T-cell (primary cell): ENCODE data around the gene GUCA2A. TPM values are rescaled to one million over a fixed set of nuclear protein-coding genes. Genes with fewer than 3 reads are reported as not detected.

ENCODE experiments used
- ATAC-seq, 4 experiments: fragments of 200-7000 bp in 3 of 4; fragments of 150-1000 bp in 1 of 4; cut with Tn5 transposase; replicated peaks in 1 of 4; 1 replicate in 3 of 4; 2 replicates in 1 of 4; pipeline ENCODE4 v1.10.0; 2021; ENCODE audit warnings: moderate library complexity in 3 of 4, mild to moderate bottlenecking in 2 of 4, moderate number of reproducible peaks in 1 of 4
- CTCF ChIA-PET, 2 donors: fragments of 300-600 bp; sonication (Branson Sonifier 250); formaldehyde crosslinking; loops; one replicate each; lab custom pipeline; 2022; ENCODE audit warnings: antibody characterized with exemption in 2 of 2; lab: Charles Lee
- POLR2A ChIA-PET, 2 donors: fragments of 300-600 bp; sonication (Branson Sonifier 250); formaldehyde crosslinking; loops; one replicate each; lab custom pipeline; 2022; ENCODE audit warnings: antibody characterized with exemption in 2 of 2; lab: Charles Lee
- DNase-seq, 35 experiments: peaks; one replicate each; pipeline versions ENCODE4 v3.0.0 to v3.0.0-alpha.2; 2013 to 2023
- H3K27ac ChIP-seq: one replicate; pipeline ENCODE4 v1.5.1; 2013; ENCODE audit warnings: low read length
- H3K27me3 ChIP-seq, 2 experiments: replicated peaks in 1 of 2; 1 replicate in 1 of 2; 2 replicates in 1 of 2; pipeline versions ENCODE4 v1.6.1 to v1.7.0; 2013; ENCODE audit warnings: low read length in 1 of 2, mixed read lengths in 1 of 2; ENCODE audit not compliant: control insufficient read depth in 2 of 2, insufficient read depth in 2 of 2; ENCODE audit errors: extremely low read depth in 1 of 2
- H3K36me3 ChIP-seq, 2 donors: 1 replicate in 1 of 2; 2 replicates in 1 of 2; pipeline versions ENCODE4 v1.6.1 to v1.7.0; 2013; ENCODE audit warnings: low read length in 1 of 2; ENCODE audit not compliant: control insufficient read depth in 2 of 2, insufficient read depth in 1 of 2; ENCODE audit errors: extremely low read depth in 1 of 2
- H3K4me1 ChIP-seq, 2 experiments: 1 replicate in 1 of 2; 2 replicates in 1 of 2; pipeline versions ENCODE4 v1.6.1 to v1.7.0; 2013; ENCODE audit warnings: low read length in 2 of 2, mixed read lengths in 1 of 2; ENCODE audit not compliant: insufficient read depth in 2 of 2, control insufficient read depth in 1 of 2; ENCODE audit errors: extremely low read depth in 1 of 2
- H3K4me3 ChIP-seq, 2 donors: 1 replicate in 1 of 2; 2 replicates in 1 of 2; pipeline versions ENCODE4 v1.5.1 to v1.7.0; 2013; ENCODE audit warnings: mild to moderate bottlenecking in 2 of 2, low read length in 1 of 2, moderate library complexity in 1 of 2; ENCODE audit not compliant: control insufficient read depth in 1 of 2; ENCODE audit errors: extremely low read depth in 1 of 2
- H3K9me3 ChIP-seq: 2 replicates; pipeline ENCODE4 v1.7.0; 2013
- H3K27ac Mint-ChIP-seq, 2 donors: one replicate each; pipeline ENCODE4 v1.8.0; 2020 to 2021; ENCODE audit warnings: mild to moderate bottlenecking in 2 of 2, mixed read lengths in 2 of 2
- H3K27me3 Mint-ChIP-seq, 2 donors: one replicate each; pipeline ENCODE4 v1.8.0; 2021 to 2022; ENCODE audit warnings: mixed read lengths in 2 of 2
- H3K36me3 Mint-ChIP-seq: one replicate; pipeline ENCODE4 v1.8.0; 2021; ENCODE audit warnings: mixed read lengths
- H3K4me1 Mint-ChIP-seq, 3 donors: one replicate each; pipeline ENCODE4 v1.8.0; 2020 to 2022; ENCODE audit warnings: mixed read lengths in 3 of 3, mild to moderate bottlenecking in 1 of 3
- H3K4me3 Mint-ChIP-seq, 3 donors: one replicate each; pipeline ENCODE4 v1.8.0; 2020 to 2022; ENCODE audit warnings: mild to moderate bottlenecking in 3 of 3, mixed read lengths in 3 of 3, moderate library complexity in 3 of 3
- H3K9me3 Mint-ChIP-seq, 3 donors: one replicate each; pipeline ENCODE4 v1.8.0; 2020 to 2022; ENCODE audit warnings: mixed read lengths in 3 of 3
- WGBS: methylation state at CpG from one replicate; pipeline ENCODE4 v1.1.5; 2013; ENCODE audit warnings: missing lambda C conversion rate; ENCODE audit not compliant: insufficient coverage; 5-methylcytosine and 5-hydroxymethylcytosine counted together
- total RNA-seq, 35 experiments: library from RNA in 6 of 35; stranded (reverse) in 6 of 35; fragments of 120-200 nt in 1 of 35; gene quantifications; one replicate each; pipeline versions ENCODE4 v1.2.1 to v1.2.4 and lab custom pipeline; 2013 to 2026

The GUCA2A gene
- total RNA-seq, 5 donors from 2014 or later (not counting 1 experiment from before 2014, with no cell fraction given) = not detected

DNA sequence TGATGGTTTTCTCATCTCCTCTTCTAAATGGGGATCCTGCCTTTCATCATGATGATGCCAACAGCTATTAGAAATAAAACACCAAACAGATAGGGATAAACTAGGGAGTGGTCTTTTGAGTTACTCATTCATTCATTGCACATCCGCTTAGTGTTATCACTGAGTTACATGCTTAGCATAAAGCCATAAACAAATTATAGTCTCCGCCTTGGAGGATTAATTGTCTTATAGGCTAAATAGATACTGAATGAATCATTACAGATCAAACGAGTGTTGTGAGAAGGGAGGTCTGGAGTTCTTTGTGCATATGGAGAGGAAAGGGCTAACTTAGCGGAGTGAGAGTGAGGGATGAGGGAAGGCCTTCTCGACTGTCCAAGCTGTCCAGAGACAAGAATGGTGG, 31.2 kb downstream of the GUCA2A start:
- Mint-ChIP-seq H3K4me3 (no peak overlapping the region), H3K27ac (no peak overlapping the region), H3K9me3 (no peaks in the 10 kb centered on the region), H3K4me1 (no peaks in the 10 kb centered on the region), H3K36me3 (no peaks in the 10 kb centered on the region), H3K27me3 (peaks cover 6 to 11% of the 10 kb centered on the region in 2 donors)
- Histone ChIP-seq H3K9me3 (no peaks in the 10 kb centered on the region), H3K4me1 (no peaks in the 10 kb centered on the region), H3K36me3 (no peaks in the 10 kb centered on the region), H3K4me3 (no peak overlapping the region), H3K27me3 (peaks cover 0 to 8% of the 10 kb centered on the region in 2 experiments), H3K27ac (no peak overlapping the region)
- ATAC-seq (no peak), DNase-seq (no peak)
- ChIA-PET POLR2A (no interaction called here), CTCF (no interaction called here)
- 81% methylated on average over 3 of the region's 5 CpGs for WGBS

- WGBS = 82% methylated on average over 5 of the region's 5 CpGs
- ATAC-seq = no peak
- Mint-ChIP-seq H3K4me3 (no peak overlapping the region), H3K27me3 (peaks cover 8 to 12% of the 10 kb centered on the region in 2 donors), H3K4me1 (no peaks in the 10 kb centered on the region), H3K27ac (no peak overlapping the region), H3K9me3 (no peaks in the 10 kb centered on the region), H3K36me3 (no peaks in the 10 kb centered on the region)
- DNase-seq = no peak
- no peaks in the 10 kb centered on the region for H3K4me1 ChIP-seq
- H3K9me3 ChIP-seq = no peaks in the 10 kb centered on the region
- POLR2A ChIA-PET = no interaction called here
- H3K27me3 ChIP-seq = peaks cover 0 to 3% of the 10 kb centered on the region in 2 experiments
- H3K27ac ChIP-seq = no peak overlapping the region
- H3K4me3 ChIP-seq = no peak overlapping the region
- CTCF ChIA-PET = no interaction called here
- no peaks in the 10 kb centered on the region for H3K36me3 ChIP-seq
These were observed 34.4 kb downstream of the GUCA2A start for GRCh38 chr1:42130061-42130660.

GRCh38 chr1:42128964-42129363, 35.6 kb downstream of the GUCA2A start:
- Histone ChIP-seq H3K9me3 (no peaks in the 10 kb centered on the region), H3K27ac (no peak overlapping the region), H3K4me1 (no peaks in the 10 kb centered on the region), H3K27me3 (peaks cover 0 to 3% of the 10 kb centered on the region in 2 experiments), H3K4me3 (no peak overlapping the region), H3K36me3 (no peaks in the 10 kb centered on the region)
- no peak for ATAC-seq
- 83% methylated on average over 1 of the region's 3 CpGs for WGBS
- H3K27ac Mint-ChIP-seq = no peak overlapping the region
- peaks cover 8 to 12% of the 10 kb centered on the region in 2 donors for H3K27me3 Mint-ChIP-seq
- H3K36me3 Mint-ChIP-seq = no peaks in the 10 kb centered on the region
- H3K9me3 Mint-ChIP-seq = no peaks in the 10 kb centered on the region
- no peak for DNase-seq
- ChIA-PET POLR2A (no interaction called here), CTCF (interaction anchor here in 1 of 2 donors (0.6 kb wide), 1 partner anchor 859 kb away, joined by 3 read pairs; no protein-coding TSS in a partner anchor)
- H3K4me3 Mint-ChIP-seq = no peak overlapping the region
- no peaks in the 10 kb centered on the region for H3K4me1 Mint-ChIP-seq

DNA sequence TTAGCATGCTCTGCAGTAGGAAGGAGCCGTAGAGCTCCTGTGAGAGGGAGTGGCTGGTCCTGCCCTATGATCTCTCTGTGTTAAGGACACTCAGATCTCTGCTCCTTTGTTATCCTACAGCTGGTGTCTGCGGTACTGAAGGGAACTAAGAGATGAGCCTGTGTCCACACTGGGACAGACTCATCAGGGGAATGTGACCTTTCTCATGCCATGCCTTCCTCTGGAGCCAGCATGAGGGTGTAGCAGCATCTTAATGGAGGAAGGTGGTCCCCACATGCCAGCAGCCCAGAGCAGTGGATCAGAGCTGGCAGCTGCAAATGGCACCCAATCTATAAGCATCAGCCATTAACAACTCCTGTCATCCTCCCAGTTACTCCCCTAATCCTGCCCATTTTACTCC, 36.0 kb downstream of the GUCA2A start:
- H3K27me3 ChIP-seq = peaks cover 0 to 3% of the 10 kb centered on the region in 2 experiments
- no peak overlapping the region for H3K27ac Mint-ChIP-seq
- H3K36me3 ChIP-seq = no peaks in the 10 kb centered on the region
- WGBS = 86% methylated on average over 2 of the region's 2 CpGs
- H3K36me3 Mint-ChIP-seq = no peaks in the 10 kb centered on the region
- H3K4me3 ChIP-seq = no peak overlapping the region
- H3K27me3 Mint-ChIP-seq = peaks cover 10 to 12% of the 10 kb centered on the region in 2 donors
- no peaks in the 10 kb centered on the region for H3K9me3 Mint-ChIP-seq
- no peak overlapping the region for H3K27ac ChIP-seq
- no peak for DNase-seq
- no peak for ATAC-seq
- no peaks in the 10 kb centered on the region for H3K4me1 Mint-ChIP-seq
- CTCF ChIA-PET = interaction anchor here in 1 of 2 donors (0.6 kb wide), 1 partner anchor 859 kb away, joined by 3 read pairs; no protein-coding TSS in a partner anchor
- POLR2A ChIA-PET = no interaction called here
- no peaks in the 10 kb centered on the region for H3K9me3 ChIP-seq
- H3K4me3 Mint-ChIP-seq = no peak overlapping the region
- H3K4me1 ChIP-seq = no peaks in the 10 kb centered on the region

DNA sequence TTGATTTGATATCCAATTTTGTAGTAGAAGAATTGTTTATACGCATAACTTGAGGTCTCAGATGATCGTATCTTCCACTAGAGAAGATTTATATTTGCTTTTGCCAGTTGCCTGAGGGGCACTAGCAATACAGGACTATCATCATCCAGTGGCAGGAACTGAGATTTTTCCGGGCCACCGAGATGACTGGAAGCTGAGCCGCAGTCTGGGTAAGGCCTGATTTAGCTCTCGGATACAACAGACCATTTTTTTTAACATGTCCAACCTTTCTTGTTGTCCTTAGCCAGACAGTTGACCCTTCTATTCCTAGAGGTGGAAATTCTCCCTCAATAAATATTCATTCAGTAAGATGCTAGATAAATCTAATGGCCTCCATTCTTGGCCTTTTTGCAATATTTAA, 36.8 kb downstream of the GUCA2A start:
- H3K27ac Mint-ChIP-seq = no peak overlapping the region
- no peak overlapping the region for H3K4me3 Mint-ChIP-seq
- no peaks in the 10 kb centered on the region for H3K36me3 Mint-ChIP-seq
- ChIA-PET POLR2A (no interaction called here), CTCF (no interaction called here)
- H3K9me3 Mint-ChIP-seq = peaks cover 0 to under 1% (median 0%) of the 10 kb centered on the region in 3 donors
- ATAC-seq (no peak), DNase-seq (no peak)
- WGBS = 90% methylated on average over 2 of the region's 6 CpGs
- Histone ChIP-seq H3K4me3 (no peak overlapping the region), H3K36me3 (no peaks in the 10 kb centered on the region), H3K27me3 (peaks cover 0 to 3% of the 10 kb centered on the region in 2 experiments), H3K27ac (no peak overlapping the region), H3K4me1 (no peaks in the 10 kb centered on the region), H3K9me3 (no peaks in the 10 kb centered on the region)
- H3K4me1 Mint-ChIP-seq = no peaks in the 10 kb centered on the region
- peaks cover 10 to 12% of the 10 kb centered on the region in 2 donors for H3K27me3 Mint-ChIP-seq

DNA sequence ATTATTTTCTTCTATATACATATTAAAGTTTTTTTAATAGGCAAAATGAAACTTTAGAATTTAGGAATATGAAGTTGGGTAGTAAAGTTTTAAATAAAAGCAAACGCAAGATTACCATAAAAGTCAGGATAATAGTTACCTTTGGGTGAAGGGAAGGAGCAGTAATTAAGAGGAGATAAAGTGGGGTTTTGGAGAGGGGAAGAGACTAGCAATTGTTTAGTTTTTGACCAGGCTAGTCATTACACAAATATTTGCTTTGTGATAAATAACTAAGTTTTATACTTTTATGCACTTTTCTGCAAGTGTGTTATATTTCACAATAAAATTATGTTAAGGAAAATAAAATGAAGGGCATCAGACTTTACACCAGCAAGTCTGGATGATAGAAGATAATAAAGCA, 39.0 kb downstream of the GUCA2A start:
- no peaks in the 10 kb centered on the region for H3K9me3 ChIP-seq
- no peak overlapping the region for H3K27ac ChIP-seq
- H3K36me3 Mint-ChIP-seq = no peaks in the 10 kb centered on the region
- no peaks in the 10 kb centered on the region for H3K36me3 ChIP-seq
- ATAC-seq (no peak), DNase-seq (no peak)
- H3K9me3 Mint-ChIP-seq = peaks cover 0 to 7% (median 0%) of the 10 kb centered on the region in 3 donors
- no peak overlapping the region for H3K27ac Mint-ChIP-seq
- peaks cover 10 to 16% of the 10 kb centered on the region in 2 donors for H3K27me3 Mint-ChIP-seq
- POLR2A ChIA-PET = no interaction called here
- peaks cover 0 to 3% of the 10 kb centered on the region in 2 experiments for H3K27me3 ChIP-seq
- H3K4me3 ChIP-seq = no peak overlapping the region
- no peaks in the 10 kb centered on the region for H3K4me1 ChIP-seq
- no peak overlapping the region for H3K4me3 Mint-ChIP-seq
- no peaks in the 10 kb centered on the region for H3K4me1 Mint-ChIP-seq
- WGBS = 100% methylated on average over 1 of the region's 1 CpG
- CTCF ChIA-PET = no interaction called here
